PC-9 (cell line): Measurements from ENCODE around the gene SAMD11. TPM values are rescaled to one million over a fixed set of nuclear protein-coding genes. Genes with fewer than 3 reads are reported as not detected.

ENCODE experiments used
- BruUV-seq: library from RNA; stranded (reverse); fragments of 400-500 nt; replicated peaks from 2 replicates; lab custom pipeline; 2021; lab: Mats Ljungman, UMichigan
- CTCF ChIA-PET: fragments of 300-600 bp; sonication (Branson Sonifier 250); formaldehyde crosslinking; loops from one replicate; lab custom pipeline; 2022; ENCODE audit warnings: antibody characterized with exemption; lab: Charles Lee
- POLR2A ChIA-PET: fragments of 300-600 bp; sonication (Branson Sonifier 250); formaldehyde crosslinking; loops from one replicate; lab custom pipeline; 2022; ENCODE audit warnings: antibody characterized with exemption; ENCODE audit not compliant: unreplicated experiment; lab: Charles Lee
- DNase-seq, 2 experiments: peaks; one replicate each; pipeline versions ENCODE4 v3.0.0 to v3.0.0-alpha.2; 2015 to 2022; ENCODE audit warnings: mixed read lengths in 1 of 2
- H2AFZ ChIP-seq: fragments of 200-600 bp; sonication (generic); 2 replicates; pipeline ENCODE4 v1.8.1; 2017; ENCODE audit warnings: antibody characterized with exemption
- H3F3A ChIP-seq: fragments of 200-600 bp; sonication (generic); 2 replicates; pipeline ENCODE4 v1.8.1; 2017; ENCODE audit warnings: antibody characterized with exemption, mild to moderate bottlenecking, low read depth; ENCODE audit not compliant: insufficient read depth
- H3K27ac ChIP-seq: fragments of 200-600 bp; sonication (generic); 2 replicates; pipeline ENCODE4 v1.6.1; 2016; ENCODE audit warnings: mixed run types
- H3K27me3 ChIP-seq: fragments of 200-600 bp; sonication (generic); 2 replicates; pipeline ENCODE4 v1.6.1; 2016; ENCODE audit warnings: low read depth, mixed run types; ENCODE audit not compliant: insufficient read depth
- H3K36me3 ChIP-seq: fragments of 200-600 bp; sonication (generic); 2 replicates; pipeline ENCODE4 v1.6.1; 2016; ENCODE audit warnings: low read depth, mixed run types
- H3K4me1 ChIP-seq: fragments of 200-600 bp; sonication (generic); replicated peaks from 2 replicates; pipeline ENCODE4 v1.6.1; 2016; ENCODE audit warnings: mixed run types; ENCODE audit not compliant: insufficient read depth
- H3K4me2 ChIP-seq: fragments of 200-600 bp; sonication (generic); 2 replicates; pipeline ENCODE4 v1.6.1; 2017; ENCODE audit warnings: mixed run types
- H3K4me3 ChIP-seq: fragments of 200-600 bp; sonication (generic); 2 replicates; pipeline ENCODE4 v1.6.1; 2016; ENCODE audit warnings: mixed run types
- H3K79me2 ChIP-seq: fragments of 200-600 bp; sonication (generic); 2 replicates; pipeline ENCODE4 v1.6.1; 2017; ENCODE audit warnings: low read depth, mixed run types
- H3K9me2 ChIP-seq: fragments of 200-600 bp; sonication (generic); 2 replicates; pipeline ENCODE4 v1.8.1; 2017; ENCODE audit warnings: mild to moderate bottlenecking; ENCODE audit not compliant: insufficient read depth
- H3K9me3 ChIP-seq: fragments of 200-600 bp; sonication (generic); 2 replicates; pipeline ENCODE4 v1.8.1; 2016; ENCODE audit warnings: low read depth; ENCODE audit not compliant: insufficient read depth
- H4K20me1 ChIP-seq: fragments of 200-600 bp; sonication (generic); 2 replicates; pipeline ENCODE4 v1.8.1; 2017; ENCODE audit not compliant: insufficient read depth
- EZH2 ChIP-seq: fragments of 200-600 bp; sonication (generic); IDR thresholded peaks from 2 replicates; pipeline ENCODE4 v1.8.0; 2017; ENCODE audit warnings: antibody characterized with exemption, low read depth
- intact Hi-C: fragments of 100-400 bp; cut with micrococcal nuclease; formaldehyde crosslinking; loops from one replicate; pipeline ENCODE4 v1.10.0; 2022; ENCODE audit not compliant: unreplicated experiment
- total RNA-seq: library from RNA; stranded (reverse); gene quantifications from 2 replicates; pipeline ENCODE4 v1.2.3, GENCODE V29; 2021
- TF ChIP-seq, protein P1 (sequence below): fragments of 200-600 bp; sonication (generic); conservative IDR thresholded peaks from 2 replicates; pipeline ENCODE4 v1.6.1; 2017; ENCODE audit warnings: mixed run types, antibody characterized with exemption, mild to moderate bottlenecking, moderate library complexity

Gene SAMD11
- total RNA-seq, 1 experiment from 2014 or later = 0.59 TPM

DNA sequence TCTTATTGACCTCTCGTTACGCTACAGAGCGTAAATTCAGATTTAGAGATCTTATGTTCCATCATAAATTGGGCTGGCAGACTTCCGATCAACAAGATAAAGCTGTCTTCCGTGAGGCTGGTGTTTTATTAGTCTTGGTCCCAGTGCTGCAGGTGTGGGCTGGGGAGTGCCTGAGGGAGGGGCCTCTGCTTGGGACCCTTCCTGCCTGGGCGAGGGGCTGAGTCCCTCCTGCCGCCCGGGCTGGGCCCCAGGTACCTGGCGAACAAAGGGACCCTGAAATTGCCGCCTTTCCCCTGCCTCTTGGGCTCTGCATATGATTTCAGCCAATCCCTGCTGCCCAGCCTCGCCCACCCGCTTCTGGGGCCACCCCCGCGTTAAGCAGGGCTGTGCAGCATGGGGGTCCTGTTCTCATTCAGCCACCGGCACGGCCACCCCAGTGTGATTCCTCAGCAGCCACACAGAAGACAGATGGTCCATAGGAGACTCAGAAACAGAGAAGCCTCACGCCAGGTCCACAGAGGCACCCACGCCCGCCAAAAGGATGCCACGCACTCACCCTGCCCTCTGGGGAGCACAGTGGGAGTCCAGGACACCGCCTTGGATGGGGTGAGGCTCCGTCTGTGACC is 6.1 kb upstream of the SAMD11 start:
- ChIA-PET CTCF (no interaction called here), POLR2A (no interaction called here)
- BruUV-seq = no TSS peak
- DNase-seq = no peak
- Histone ChIP-seq H3K27me3 (peaks cover 55% of the 10 kb centered on the region), H3F3A (peaks cover 8% of the 10 kb centered on the region; the same call in 1 of the 2 replicates), H3K79me2 (no peaks in the 10 kb centered on the region), H3K4me2 (no peak overlapping the region), H4K20me1 (no peaks in the 10 kb centered on the region), H3K27ac (no peak overlapping the region), H3K9me2 (no peaks in the 10 kb centered on the region), H2AFZ (no peak overlapping the region), H3K4me1 (peaks cover 19% of the 10 kb centered on the region), H3K4me3 (no peak overlapping the region), H3K36me3 (no peaks in the 10 kb centered on the region), H3K9me3 (no peaks in the 10 kb centered on the region)
- TF ChIP-seq, protein P1, sequence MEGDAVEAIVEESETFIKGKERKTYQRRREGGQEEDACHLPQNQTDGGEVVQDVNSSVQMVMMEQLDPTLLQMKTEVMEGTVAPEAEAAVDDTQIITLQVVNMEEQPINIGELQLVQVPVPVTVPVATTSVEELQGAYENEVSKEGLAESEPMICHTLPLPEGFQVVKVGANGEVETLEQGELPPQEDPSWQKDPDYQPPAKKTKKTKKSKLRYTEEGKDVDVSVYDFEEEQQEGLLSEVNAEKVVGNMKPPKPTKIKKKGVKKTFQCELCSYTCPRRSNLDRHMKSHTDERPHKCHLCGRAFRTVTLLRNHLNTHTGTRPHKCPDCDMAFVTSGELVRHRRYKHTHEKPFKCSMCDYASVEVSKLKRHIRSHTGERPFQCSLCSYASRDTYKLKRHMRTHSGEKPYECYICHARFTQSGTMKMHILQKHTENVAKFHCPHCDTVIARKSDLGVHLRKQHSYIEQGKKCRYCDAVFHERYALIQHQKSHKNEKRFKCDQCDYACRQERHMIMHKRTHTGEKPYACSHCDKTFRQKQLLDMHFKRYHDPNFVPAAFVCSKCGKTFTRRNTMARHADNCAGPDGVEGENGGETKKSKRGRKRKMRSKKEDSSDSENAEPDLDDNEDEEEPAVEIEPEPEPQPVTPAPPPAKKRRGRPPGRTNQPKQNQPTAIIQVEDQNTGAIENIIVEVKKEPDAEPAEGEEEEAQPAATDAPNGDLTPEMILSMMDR = no peak
- TF ChIP-seq EZH2 = no peak
- intact Hi-C loops = no loop called here

- DNase-seq = no peak
- no peak overlapping the region for H3K4me2 ChIP-seq
- no peaks in the 10 kb centered on the region; the same call in 1 of the 2 replicates for H4K20me1 ChIP-seq
- H2AFZ ChIP-seq = no peak overlapping the region
- no TSS peak for BruUV-seq
- no peaks in the 10 kb centered on the region for H3K36me3 ChIP-seq
- POLR2A ChIA-PET = no interaction called here
- peaks cover 19% of the 10 kb centered on the region for H3K4me1 ChIP-seq
- no peak overlapping the region for H3K27ac ChIP-seq
- TF ChIP-seq, protein P1 = no peak
- no peak for TF ChIP-seq EZH2
- intact Hi-C loops = no loop called here
- peaks cover 55% of the 10 kb centered on the region for H3K27me3 ChIP-seq
- no peaks in the 10 kb centered on the region for H3K9me3 ChIP-seq
- CTCF ChIA-PET = no interaction called here
- no peaks in the 10 kb centered on the region for H3K9me2 ChIP-seq
- H3F3A ChIP-seq = peaks cover 12% of the 10 kb centered on the region; the same call in 1 of the 2 replicates
- no peaks in the 10 kb centered on the region for H3K79me2 ChIP-seq
- H3K4me3 ChIP-seq = no peak overlapping the region
These were observed 5.4 kb upstream of the SAMD11 start for GRCh38 chr1:918353-918752.

DNA sequence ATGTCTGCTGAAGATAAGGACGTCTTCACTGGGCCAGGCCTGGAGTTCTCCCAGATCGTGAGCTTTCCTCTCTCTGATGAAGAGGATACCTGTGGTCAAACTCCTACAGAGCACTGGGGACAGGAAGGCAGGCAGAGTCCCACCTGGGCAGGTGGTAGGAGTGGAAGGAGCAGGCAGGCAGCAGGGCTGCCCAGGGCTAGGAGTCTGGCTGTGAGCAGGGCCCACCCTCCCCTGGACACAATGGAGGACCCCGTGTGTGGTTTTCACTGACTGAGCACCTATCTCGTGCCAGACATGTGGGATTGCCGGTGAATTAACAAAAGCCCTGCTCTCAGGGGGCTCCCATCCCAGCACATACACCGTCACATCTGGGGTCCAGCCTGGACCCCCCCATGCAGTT is 4.9 kb upstream of the SAMD11 start:
- no peak for DNase-seq
- ChIA-PET POLR2A (no interaction called here), CTCF (no interaction called here)
- Histone ChIP-seq H3K27me3 (peaks cover 55% of the 10 kb centered on the region), H3K4me3 (no peak overlapping the region), H3F3A (peaks cover 12% of the 10 kb centered on the region; the same call in 1 of the 2 replicates), H2AFZ (no peak overlapping the region), H3K79me2 (no peaks in the 10 kb centered on the region), H3K9me3 (no peaks in the 10 kb centered on the region), H3K36me3 (no peaks in the 10 kb centered on the region), H3K4me1 (peaks cover 19% of the 10 kb centered on the region), H3K27ac (no peak overlapping the region), H3K9me2 (no peaks in the 10 kb centered on the region), H4K20me1 (no peaks in the 10 kb centered on the region; the same call in 1 of the 2 replicates), H3K4me2 (no peak overlapping the region)
- BruUV-seq = no TSS peak
- intact Hi-C loops = no loop called here
- TF ChIP-seq EZH2 = no peak
- TF ChIP-seq, protein P1 = no peak
